RWPE2 (cell line): ENCODE measurements around the gene MYLK4.

Source experiments
- ATAC-seq: fragments of 200-7000 bp; cut with Tn5 transposase; 3 replicates; pipeline ENCODE4 v1.9.1; 2021; ENCODE audit warnings: low read depth
- DNase-seq: peaks from one replicate; pipeline ENCODE4 v3.0.0-alpha.2; 2020; ENCODE audit warnings: low spot score
- H3K27ac ChIP-seq: fragments of 450-650 bp; 2 replicates; pipeline ENCODE4 v1.5.1; 2017; ENCODE audit warnings: mild to moderate bottlenecking; ENCODE audit not compliant: poor library complexity, severe bottlenecking
- H3K27me3 ChIP-seq: fragments of 250-450 bp; sonication (Bioruptor Pico); 2 replicates; pipeline ENCODE4 v1.5.1; 2021; ENCODE audit warnings: mild to moderate bottlenecking, moderate library complexity; ENCODE audit not compliant: insufficient read depth, poor library complexity, severe bottlenecking
- H3K36me3 ChIP-seq: fragments of 250-450 bp; sonication (Bioruptor Pico); 2 replicates; pipeline ENCODE4 v1.5.1; 2020; ENCODE audit warnings: low read depth, mild to moderate bottlenecking, moderate library complexity
- H3K4me1 ChIP-seq: fragments of 250-450 bp; sonication (Bioruptor Pico); 2 replicates; pipeline ENCODE4 v1.5.1; 2021; ENCODE audit warnings: mild to moderate bottlenecking, moderate library complexity; ENCODE audit not compliant: insufficient read depth, poor library complexity, severe bottlenecking
- H3K4me3 ChIP-seq: fragments of 250-450 bp; sonication (Bioruptor Pico); 2 replicates; pipeline ENCODE4 v1.5.1; 2021; ENCODE audit warnings: mild to moderate bottlenecking, moderate library complexity; ENCODE audit not compliant: severe bottlenecking
- H3K9me3 ChIP-seq: fragments of 250-450 bp; sonication (Bioruptor Pico); 2 replicates; pipeline ENCODE4 v1.5.1; 2021; ENCODE audit warnings: mild to moderate bottlenecking, moderate library complexity; ENCODE audit not compliant: severe bottlenecking
- CTCF ChIP-seq: fragments of 450-650 bp; IDR thresholded peaks from one replicate; pipeline ENCODE4 v1.5.1; 2017; ENCODE audit warnings: mild to moderate bottlenecking, moderate library complexity; ENCODE audit not compliant: poor library complexity, severe bottlenecking

MYLK4 gene

GRCh38 chr6:2784930-2785329, 34.2 kb upstream of the MYLK4 start:
- no peaks in the 10 kb centered on the region for H3K27me3 ChIP-seq
- DNase-seq = no peak
- H3K27ac ChIP-seq = no peak overlapping the region
- TF ChIP-seq CTCF = no peak
- no peaks in the 10 kb centered on the region for H3K4me1 ChIP-seq
- peaks cover 22% of the 10 kb centered on the region for H3K36me3 ChIP-seq
- no peaks in the 10 kb centered on the region for H3K9me3 ChIP-seq
- H3K4me3 ChIP-seq = no peak overlapping the region
- no peak for ATAC-seq

GRCh38 chr6:2784061-2784460, 33.3 kb upstream of the MYLK4 start:
- no peak for ATAC-seq
- Histone ChIP-seq H3K4me1 (no peaks in the 10 kb centered on the region), H3K36me3 (peaks cover 31% of the 10 kb centered on the region), H3K27me3 (no peaks in the 10 kb centered on the region), H3K4me3 (no peak overlapping the region), H3K9me3 (no peaks in the 10 kb centered on the region), H3K27ac (no peak overlapping the region)
- no peak for TF ChIP-seq CTCF
- no peak for DNase-seq

- DNase-seq (no peak), ATAC-seq (no peak)
- Histone ChIP-seq H3K4me1 (no peaks in the 10 kb centered on the region), H3K36me3 (peaks cover 34% of the 10 kb centered on the region), H3K4me3 (no peak overlapping the region), H3K27me3 (no peaks in the 10 kb centered on the region), H3K27ac (no peak overlapping the region), H3K9me3 (no peaks in the 10 kb centered on the region)
- TF ChIP-seq CTCF = no peak
Measured at GRCh38 chr6:2783188-2783963, 32.7 kb upstream of the MYLK4 start.

- ATAC-seq = no peak
- Histone ChIP-seq H3K36me3 (peaks cover 37% of the 10 kb centered on the region), H3K9me3 (no peaks in the 10 kb centered on the region), H3K4me1 (no peaks in the 10 kb centered on the region), H3K27ac (no peak overlapping the region), H3K4me3 (no peak overlapping the region), H3K27me3 (no peaks in the 10 kb centered on the region)
- DNase-seq = no peak
- no peak for TF ChIP-seq CTCF
Measured at GRCh38 chr6:2782825-2783187, 32.1 kb upstream of the MYLK4 start.

GRCh38 chr6:2782356-2782708, 31.6 kb upstream of the MYLK4 start:
- Histone ChIP-seq H3K27me3 (no peaks in the 10 kb centered on the region), H3K36me3 (peaks cover 37% of the 10 kb centered on the region), H3K4me3 (no peak overlapping the region), H3K9me3 (no peaks in the 10 kb centered on the region), H3K4me1 (no peaks in the 10 kb centered on the region), H3K27ac (no peak overlapping the region)
- no peak for TF ChIP-seq CTCF
- ATAC-seq (no peak), DNase-seq (no peak)
